Measurements from ENCODE around the gene CD302. TPM values are rescaled to one million over a fixed set of nuclear protein-coding genes. Genes with fewer than 3 reads are reported as not detected.

Gene CD302
- total and polyA plus RNA-seq, 2 of the 4 experiments (the other 2 are of a cell fraction) = 3.8 to 4.0 TPM

- no peak overlapping the region for H4K5ac ChIP-seq (ENCODE audit: low read depth, low read length)
- H3K4me1 ChIP-seq (ENCODE audit: control insufficient read depth, insufficient read depth, low read length) = peaks cover 3% of the 10 kb centered on the region
- H3K27ac ChIP-seq (ENCODE audit: insufficient read depth, low read length) = no peak overlapping the region
- TF ChIP-seq, protein P1, sequence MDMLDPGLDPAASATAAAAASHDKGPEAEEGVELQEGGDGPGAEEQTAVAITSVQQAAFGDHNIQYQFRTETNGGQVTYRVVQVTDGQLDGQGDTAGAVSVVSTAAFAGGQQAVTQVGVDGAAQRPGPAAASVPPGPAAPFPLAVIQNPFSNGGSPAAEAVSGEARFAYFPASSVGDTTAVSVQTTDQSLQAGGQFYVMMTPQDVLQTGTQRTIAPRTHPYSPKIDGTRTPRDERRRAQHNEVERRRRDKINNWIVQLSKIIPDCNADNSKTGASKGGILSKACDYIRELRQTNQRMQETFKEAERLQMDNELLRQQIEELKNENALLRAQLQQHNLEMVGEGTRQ (IDR thresholded peaks at IDR 0.05; ENCODE audit: low read depth, low read length) = no peak
- TF ChIP-seq FOS (IDR thresholded peaks at IDR 0.05; ENCODE audit: low read depth, low read length) (no peak), POLR2A (IDR thresholded peaks at IDR 0.05; ENCODE audit: low read depth, low read length) (no peak), CEBPB (IDR thresholded peaks at IDR 0.05; ENCODE audit: low read depth, low read length) (no peak), SMC3 (IDR thresholded peaks at IDR 0.05; ENCODE audit: low read depth, low read length) (no peak)
- TF ChIP-seq, protein P2, sequence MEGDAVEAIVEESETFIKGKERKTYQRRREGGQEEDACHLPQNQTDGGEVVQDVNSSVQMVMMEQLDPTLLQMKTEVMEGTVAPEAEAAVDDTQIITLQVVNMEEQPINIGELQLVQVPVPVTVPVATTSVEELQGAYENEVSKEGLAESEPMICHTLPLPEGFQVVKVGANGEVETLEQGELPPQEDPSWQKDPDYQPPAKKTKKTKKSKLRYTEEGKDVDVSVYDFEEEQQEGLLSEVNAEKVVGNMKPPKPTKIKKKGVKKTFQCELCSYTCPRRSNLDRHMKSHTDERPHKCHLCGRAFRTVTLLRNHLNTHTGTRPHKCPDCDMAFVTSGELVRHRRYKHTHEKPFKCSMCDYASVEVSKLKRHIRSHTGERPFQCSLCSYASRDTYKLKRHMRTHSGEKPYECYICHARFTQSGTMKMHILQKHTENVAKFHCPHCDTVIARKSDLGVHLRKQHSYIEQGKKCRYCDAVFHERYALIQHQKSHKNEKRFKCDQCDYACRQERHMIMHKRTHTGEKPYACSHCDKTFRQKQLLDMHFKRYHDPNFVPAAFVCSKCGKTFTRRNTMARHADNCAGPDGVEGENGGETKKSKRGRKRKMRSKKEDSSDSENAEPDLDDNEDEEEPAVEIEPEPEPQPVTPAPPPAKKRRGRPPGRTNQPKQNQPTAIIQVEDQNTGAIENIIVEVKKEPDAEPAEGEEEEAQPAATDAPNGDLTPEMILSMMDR (conservative IDR thresholded peaks at IDR 0.05; ENCODE audit: low read depth, low read length) = no peak
- TF ChIP-seq, protein P3, sequence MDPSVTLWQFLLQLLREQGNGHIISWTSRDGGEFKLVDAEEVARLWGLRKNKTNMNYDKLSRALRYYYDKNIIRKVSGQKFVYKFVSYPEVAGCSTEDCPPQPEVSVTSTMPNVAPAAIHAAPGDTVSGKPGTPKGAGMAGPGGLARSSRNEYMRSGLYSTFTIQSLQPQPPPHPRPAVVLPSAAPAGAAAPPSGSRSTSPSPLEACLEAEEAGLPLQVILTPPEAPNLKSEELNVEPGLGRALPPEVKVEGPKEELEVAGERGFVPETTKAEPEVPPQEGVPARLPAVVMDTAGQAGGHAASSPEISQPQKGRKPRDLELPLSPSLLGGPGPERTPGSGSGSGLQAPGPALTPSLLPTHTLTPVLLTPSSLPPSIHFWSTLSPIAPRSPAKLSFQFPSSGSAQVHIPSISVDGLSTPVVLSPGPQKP (IDR thresholded peaks at IDR 0.05; ENCODE audit: borderline replicate concordance, low read depth, low read length) = no peak
- no peak overlapping the region for H3K18ac ChIP-seq (ENCODE audit: low read depth, low read length)
- H3K9ac ChIP-seq (ENCODE audit: low read depth, low read length) = no peak overlapping the region
- CTCF ChIA-PET = no interaction called here
- no peak overlapping the region for H2BK20ac ChIP-seq (ENCODE audit: low read depth, low read length)
- no peak for ATAC-seq (ENCODE audit: low read depth)
- intact Hi-C loops (cut with micrococcal nuclease) = no loop called here
- in situ Hi-C loops (cut with MboI; ENCODE audit: low sequenced_read_pairs) = no loop called here
- POLR2A ChIA-PET (ENCODE audit: unreplicated experiment) = no interaction called here
- 100% methylated on average over 2 of the region's 2 CpGs; no CpG with 5 or more reads in 1 of the 2 experiments for WGBS, 2 experiments (ENCODE audit: extremely low coverage in 2 of 2, insufficient read length in 1 of 2)
- H3K4me3 ChIP-seq (ENCODE audit: insufficient read depth, low read depth, low read length) = no peak overlapping the region
- no peak overlapping the region for H3K4ac ChIP-seq (ENCODE audit: low read depth, low read length)
- no peaks in the 10 kb centered on the region for H3K27me3 ChIP-seq (ENCODE audit: control insufficient read depth, insufficient read depth, low read length)
- DNase-seq = no peak
- no peaks in the 10 kb centered on the region for H3K9me3 ChIP-seq (ENCODE audit: control insufficient read depth, insufficient read depth, low read length)
- dilution Hi-C loops (cut with HindIII; ENCODE audit: low sequenced_read_pairs, unreplicated experiment) = no loop called here
- H2BK5ac ChIP-seq (ENCODE audit: low read depth, low read length, poor library complexity, severe bottlenecking) = no peak overlapping the region
- H2BK15ac ChIP-seq (ENCODE audit: low read depth, low read length) = no peak overlapping the region
- no peak overlapping the region for H3K14ac ChIP-seq (replicated peaks; ENCODE audit: low read depth, low read length)
- H2BK120ac ChIP-seq (ENCODE audit: low read depth, low read length) = no peak overlapping the region
- peaks cover 38 to 62% of the 10 kb centered on the region in 2 experiments; a peak in 3 of 4 replicates for H3K79me1 ChIP-seq (ENCODE audit: low read depth in 1 of 2, low read length in 2 of 2)
- H3K56ac ChIP-seq (ENCODE audit: extremely low read depth, insufficient read depth, low read length) = no peak overlapping the region
- no peaks in the 10 kb centered on the region for H3K9me1 ChIP-seq (ENCODE audit: insufficient read depth, low read length)
- no peak overlapping the region for H2AFZ ChIP-seq (replicated peaks; ENCODE audit: low read length, poor library complexity)
- H3K23ac ChIP-seq (ENCODE audit: low read depth, low read length) = no peak overlapping the region
- no peak overlapping the region for H2AK5ac ChIP-seq (ENCODE audit: low read depth, low read length)
- H4K8ac ChIP-seq (ENCODE audit: low read depth in 2 of 2, low read length in 2 of 2) = no peak overlapping the region
- H4K20me1 ChIP-seq (ENCODE audit: insufficient read depth, low read length) = peaks cover 55% of the 10 kb centered on the region
- H4K91ac ChIP-seq (ENCODE audit: insufficient read depth, low read depth, low read length) = no peak overlapping the region
- no peak overlapping the region for H2AK9ac ChIP-seq (replicated peaks; ENCODE audit: low read depth, low read length, poor library complexity)
- peaks cover 25% of the 10 kb centered on the region for H3K36me3 ChIP-seq (ENCODE audit: control insufficient read depth, insufficient read depth, low read length)
- H3K4me2 ChIP-seq (ENCODE audit: low read depth, low read length) = no peak overlapping the region
- BruUV-seq (replicated peaks) = no TSS peak
These were observed 43.0 kb downstream of the CD302 start for GRCh38 chr2:159755014-159755413.
